A549 treated with AZD9567 at 1 μM for 4 hours (cell line): ENCODE data around the gene PITHD1. TPM values are rescaled to one million over a fixed set of nuclear protein-coding genes. Genes with fewer than 3 reads are reported as not detected.

ENCODE experiments used
- total RNA-seq: library from RNA; stranded (reverse); fragments of 200-300 nt; extraction: Qiagen RNA extraction; gene quantifications from 5 replicates; pipeline ENCODE4 v1.2.3, GENCODE V29; 2022; ENCODE audit not compliant: insufficient read depth

Gene PITHD1
- total RNA-seq, result 28.4 to 40.6 TPM (median 35.0 TPM) in 5 replicates

GRCh38 chr1:23777979-23778814 is at the start of gene PITHD1:
Gene PITHD1 (plus strand): TSS chr1:23778418. CDS start chr1:23778516, 98 bp downstream.

GRCh38 chr1:23743287-23744152 is 34.7 kb upstream of the PITHD1 start, which contains the start of gene ELOA:
Gene ELOA (plus strand): TSS chr1:23743471. CDS start chr1:23743504, 33 bp downstream.

GRCh38 chr1:23790696-23791515 is 12.7 kb downstream of the PITHD1 start, which contains the start of gene LYPLA2:
Gene LYPLA2 (plus strand): TSS chr1:23791145. CDS start chr1:23792683, 1,538 bp downstream.

DNA sequence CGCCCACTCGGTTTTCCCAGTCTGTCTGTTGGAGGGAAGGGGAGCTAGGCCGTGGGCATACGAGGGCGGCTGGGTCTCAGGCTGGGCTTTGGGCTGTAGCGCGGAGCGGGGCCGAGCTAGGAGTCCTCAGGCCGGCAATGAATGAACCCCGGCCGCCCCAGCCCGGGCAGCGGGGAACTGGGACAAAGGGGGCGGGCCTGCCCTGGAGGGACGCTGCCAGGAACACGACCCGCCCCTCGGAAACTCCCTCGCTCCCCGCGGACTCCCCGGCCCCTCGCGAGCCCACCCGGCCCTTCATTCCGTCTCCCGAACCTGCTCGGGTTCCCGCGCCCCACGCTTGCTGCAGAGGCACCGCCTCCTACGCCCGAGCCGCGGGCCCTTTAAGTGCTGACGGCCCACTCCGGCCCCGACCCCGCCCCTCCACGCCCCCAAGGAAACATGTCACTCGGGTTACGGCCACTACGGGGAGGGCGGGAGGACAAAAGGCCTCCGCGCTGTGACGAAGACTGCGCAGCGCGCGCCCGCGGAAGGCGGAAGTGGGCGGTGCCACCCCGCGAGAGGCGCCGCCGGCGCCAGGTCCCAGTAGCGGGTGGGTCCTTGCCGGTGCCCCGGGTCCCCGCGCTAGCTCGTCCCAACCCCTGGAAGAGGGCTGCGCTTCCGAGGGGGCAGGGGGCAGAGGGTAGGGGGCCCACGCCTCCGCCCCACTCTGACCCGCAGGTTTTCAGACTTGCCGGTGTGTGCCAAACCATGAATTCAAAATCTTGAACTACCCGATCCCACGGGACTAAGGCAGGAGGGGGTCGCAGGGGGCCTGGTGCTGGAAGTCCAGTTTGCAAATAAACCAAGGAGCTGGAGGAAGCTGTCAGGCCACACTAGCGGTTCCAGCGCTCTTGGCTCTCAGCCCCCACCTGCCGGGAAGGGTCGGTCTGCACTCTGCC is 22.5 kb downstream of the PITHD1 start, which contains the start of gene GALE:
GALE (minus strand) TSS at position 355 of the 938 bp plus-strand sequence. CDS start 1,747 bp downstream, outside the sequence.

DNA sequence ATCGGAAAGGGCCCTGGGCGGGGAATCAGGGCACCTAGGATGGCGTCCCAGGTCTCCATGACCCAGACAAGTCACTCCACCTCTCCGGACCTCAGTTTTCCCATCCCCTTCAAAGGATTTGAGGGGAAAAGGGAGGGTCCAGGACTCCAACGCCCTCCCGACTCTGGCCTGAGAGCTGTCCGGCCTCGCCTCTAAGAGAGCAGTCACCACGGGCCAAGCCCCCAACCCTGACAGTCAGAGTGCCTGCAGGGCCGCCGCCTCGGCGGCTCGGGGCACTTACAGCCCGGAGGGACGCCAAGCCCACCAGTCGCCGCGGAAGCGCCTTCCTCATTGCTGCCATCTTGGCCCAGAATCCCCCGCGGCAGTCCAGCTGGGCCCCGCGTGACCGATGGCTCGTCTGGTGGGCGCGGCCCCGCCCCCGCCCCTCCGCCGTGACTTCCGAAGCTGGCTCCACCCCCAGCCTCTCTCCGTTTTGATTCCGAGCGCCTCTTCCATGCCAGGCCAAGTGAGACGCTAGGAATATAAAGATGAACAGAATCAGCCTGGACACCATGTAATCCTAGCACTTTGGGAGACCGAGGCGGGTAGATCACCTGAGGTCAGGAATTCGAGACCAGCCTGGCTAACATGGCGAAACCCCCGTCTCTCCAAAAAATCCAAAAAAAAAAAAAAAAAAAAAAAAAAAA is 47.0 kb downstream of the PITHD1 start, which contains the start of gene HMGCL:
HMGCL (minus strand) TSS at position 354 of the 686 bp plus-strand sequence; CDS start at position 340, 14 bp downstream.

Other genes starting within 250 kb of the PITHD1 start
- gene E2F2, start 247.2 kb upstream of the PITHD1 start, total RNA-seq, result 1.2 to 2.6 TPM (median 2.1 TPM) in 5 replicates
- 288 to 441 TPM (median 376 TPM) in 5 replicates for gene ID3, start 218.9 kb upstream of the PITHD1 start, total RNA-seq
- gene RPL11, start 86.6 kb upstream of the PITHD1 start, total RNA-seq, result 1,287 to 1,484 TPM (median 1,441 TPM) in 5 replicates
- 27.9 to 32.8 TPM (median 28.8 TPM) in 5 replicates for gene ELOA, start 34.9 kb upstream of the PITHD1 start, total RNA-seq
- 55.6 to 74.5 TPM (median 57.7 TPM) in 5 replicates for gene LYPLA2, start 12.7 kb downstream of the PITHD1 start, total RNA-seq
- 50.1 to 77.4 TPM (median 69.9 TPM) in 5 replicates for gene GALE, start 22.3 kb downstream of the PITHD1 start, total RNA-seq
- 11.6 to 17.1 TPM (median 15.1 TPM) in 5 replicates for gene HMGCL, start 47.0 kb downstream of the PITHD1 start, total RNA-seq
- gene FUCA1, start 89.9 kb downstream of the PITHD1 start, total RNA-seq, result 9.3 to 13.1 TPM (median 10.8 TPM) in 5 replicates
- not detected in 5 replicates for gene CNR2, start 134.9 kb downstream of the PITHD1 start, total RNA-seq
- gene PNRC2, start 181.4 kb downstream of the PITHD1 start, total RNA-seq, result 26.4 to 64.3 TPM (median 36.8 TPM) in 5 replicates
- 78.8 to 95.3 TPM (median 91.0 TPM) in 5 replicates for gene SRSF10, start 201.9 kb downstream of the PITHD1 start, total RNA-seq